Endodermal cell (in vitro differentiated cells): ENCODE data around the gene CLIC4. TPM values are rescaled to one million over a fixed set of nuclear protein-coding genes. Genes with fewer than 3 reads are reported as not detected.

Experiments used
- DNase-seq: peaks from one replicate; pipeline ENCODE4 v3.0.0-alpha.2; 2017
- H3K27ac ChIP-seq: 2 replicates; pipeline ENCODE4 v1.5.1; 2013; ENCODE audit warnings: mild to moderate bottlenecking, low read depth, low read length, moderate library complexity
- H3K27me3 ChIP-seq: 2 replicates; pipeline ENCODE4 v1.6.1; 2013; ENCODE audit warnings: mild to moderate bottlenecking, low read length, moderate library complexity; ENCODE audit not compliant: insufficient read depth, control insufficient read depth, poor library complexity, severe bottlenecking
- H3K36me3 ChIP-seq: 2 replicates; pipeline ENCODE4 v1.7.0; 2013; ENCODE audit warnings: mild to moderate bottlenecking, low read length, moderate library complexity; ENCODE audit not compliant: control insufficient read depth, insufficient read depth
- H3K4me1 ChIP-seq: one replicate; pipeline ENCODE4 v1.7.0; 2013; ENCODE audit warnings: low read length; ENCODE audit not compliant: control insufficient read depth, insufficient read depth
- H3K4me3 ChIP-seq: 2 replicates; pipeline ENCODE4 v1.5.1; 2013; ENCODE audit warnings: mild to moderate bottlenecking, low read length, moderate library complexity
- H3K9ac ChIP-seq: 2 replicates; pipeline ENCODE4 v1.6.1; 2013; ENCODE audit warnings: mild to moderate bottlenecking, low read length, moderate library complexity; ENCODE audit not compliant: poor library complexity, severe bottlenecking; ENCODE audit errors: extremely low read depth
- H3K9me3 ChIP-seq: 2 replicates; pipeline ENCODE4 v1.6.1; 2013; ENCODE audit warnings: mild to moderate bottlenecking, low read length, moderate library complexity; ENCODE audit not compliant: control insufficient read depth
- H3K27ac Mint-ChIP-seq: 2 replicates; pipeline ENCODE4 v1.8.0; 2020; ENCODE audit warnings: mixed read lengths
- H3K27me3 Mint-ChIP-seq: 2 replicates; pipeline ENCODE4 v1.8.0; 2021; ENCODE audit warnings: mild to moderate bottlenecking, mixed read lengths; ENCODE audit not compliant: insufficient read depth
- H3K36me3 Mint-ChIP-seq: 2 replicates; pipeline ENCODE4 v1.8.0; 2020; ENCODE audit warnings: low read depth, mixed read lengths
- H3K4me1 Mint-ChIP-seq: 2 replicates; pipeline ENCODE4 v1.8.0; 2020; ENCODE audit warnings: mixed read lengths
- H3K4me3 Mint-ChIP-seq: 2 replicates; pipeline ENCODE4 v1.8.0; 2020; ENCODE audit warnings: mild to moderate bottlenecking, moderate library complexity, mixed read lengths
- H3K9me3 Mint-ChIP-seq: 2 replicates; pipeline ENCODE4 v1.8.0; 2020; ENCODE audit warnings: mild to moderate bottlenecking, mixed read lengths
- WGBS, 2 experiments: methylation state at CpG; one replicate each; pipeline versions ENCODE4 v1.1.5 to v1.1.7; 2013; ENCODE audit warnings: missing lambda C conversion rate in 2 of 2, mixed read lengths in 1 of 2; ENCODE audit not compliant: insufficient coverage in 1 of 2, insufficient read length in 1 of 2; 5-methylcytosine and 5-hydroxymethylcytosine counted together
- total RNA-seq, 2 donors: library from RNA; stranded (reverse); fragmentation: NEBNext Ultra II Directional in 1 of 2; extraction: Animal tissue kit (Norgen Biotek cat#: 25700) in 1 of 2; gene quantifications; 2 replicates in 1 of 2; 3 replicates in 1 of 2; pipeline ENCODE4 v1.2.1, GENCODE V29; 2021
- TF ChIP-seq, protein P1 (sequence below): fragments of 200-600 bp; sonication (generic); conservative IDR thresholded peaks from 2 replicates; pipeline ENCODE4 v1.5.0; 2021; ENCODE audit warnings: antibody characterized with exemption, mild to moderate bottlenecking

Gene CLIC4
- total RNA-seq, 2 donors from 2014 or later: 119 to 146 TPM

DNA sequence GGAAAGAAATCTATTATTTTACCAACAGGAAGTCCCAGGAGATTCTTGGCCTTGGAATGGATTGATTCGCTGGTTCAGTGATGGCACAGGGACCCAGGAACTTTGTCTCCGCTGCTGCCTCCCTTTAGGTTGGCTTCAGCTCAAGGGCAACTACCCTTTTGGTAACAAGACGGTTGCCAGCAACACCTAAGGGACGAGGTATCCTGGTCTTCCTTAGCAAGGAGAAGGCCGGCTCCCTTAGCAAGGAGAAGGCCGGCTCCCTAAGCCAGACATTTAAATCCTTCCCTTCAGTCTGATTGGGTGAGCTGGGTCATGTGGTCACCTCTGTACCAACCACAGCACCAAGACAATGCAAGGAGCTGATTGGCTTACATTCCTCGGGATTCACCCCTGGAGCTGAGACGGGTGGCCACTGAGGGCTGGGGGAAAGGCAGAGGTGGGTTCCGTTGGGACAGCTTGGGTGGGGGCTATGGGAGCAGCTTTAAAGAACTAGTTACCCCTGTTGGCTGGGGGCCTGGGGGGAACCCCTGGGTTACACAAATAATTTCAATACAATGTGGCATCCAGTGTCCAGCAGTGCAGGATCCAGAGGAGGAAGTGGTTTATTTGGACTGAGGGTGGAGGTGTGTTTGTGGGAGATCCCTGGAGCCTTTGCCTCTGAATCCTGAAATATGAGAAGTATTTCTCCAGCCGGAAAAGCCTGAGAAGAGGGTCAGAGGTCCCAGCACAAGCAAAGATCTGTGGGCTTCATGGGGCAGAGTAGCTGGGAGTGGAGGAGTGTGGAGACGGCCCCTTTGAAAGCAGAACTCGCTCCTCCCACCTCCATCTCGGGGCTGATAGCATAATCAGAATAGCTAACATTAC is 20.7 kb upstream of the CLIC4 start:
- TF ChIP-seq, protein P1, sequence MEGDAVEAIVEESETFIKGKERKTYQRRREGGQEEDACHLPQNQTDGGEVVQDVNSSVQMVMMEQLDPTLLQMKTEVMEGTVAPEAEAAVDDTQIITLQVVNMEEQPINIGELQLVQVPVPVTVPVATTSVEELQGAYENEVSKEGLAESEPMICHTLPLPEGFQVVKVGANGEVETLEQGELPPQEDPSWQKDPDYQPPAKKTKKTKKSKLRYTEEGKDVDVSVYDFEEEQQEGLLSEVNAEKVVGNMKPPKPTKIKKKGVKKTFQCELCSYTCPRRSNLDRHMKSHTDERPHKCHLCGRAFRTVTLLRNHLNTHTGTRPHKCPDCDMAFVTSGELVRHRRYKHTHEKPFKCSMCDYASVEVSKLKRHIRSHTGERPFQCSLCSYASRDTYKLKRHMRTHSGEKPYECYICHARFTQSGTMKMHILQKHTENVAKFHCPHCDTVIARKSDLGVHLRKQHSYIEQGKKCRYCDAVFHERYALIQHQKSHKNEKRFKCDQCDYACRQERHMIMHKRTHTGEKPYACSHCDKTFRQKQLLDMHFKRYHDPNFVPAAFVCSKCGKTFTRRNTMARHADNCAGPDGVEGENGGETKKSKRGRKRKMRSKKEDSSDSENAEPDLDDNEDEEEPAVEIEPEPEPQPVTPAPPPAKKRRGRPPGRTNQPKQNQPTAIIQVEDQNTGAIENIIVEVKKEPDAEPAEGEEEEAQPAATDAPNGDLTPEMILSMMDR: no peak
- Mint-ChIP-seq H3K27ac (peak overlapping the region; percentile 85), H3K27me3 (no peaks in the 10 kb centered on the region), H3K4me1 (peaks cover 21% of the 10 kb centered on the region), H3K9me3 (peaks cover 14% of the 10 kb centered on the region), H3K36me3 (no peaks in the 10 kb centered on the region), H3K4me3 (peak overlapping the region; percentile 19)
- Histone ChIP-seq H3K4me3 (peak overlapping the region; percentile 53), H3K36me3 (no peaks in the 10 kb centered on the region), H3K4me1 (peaks cover 5% of the 10 kb centered on the region), H3K9ac (no peak overlapping the region), H3K27ac (peak overlapping the region; percentile 67), H3K27me3 (no peaks in the 10 kb centered on the region), H3K9me3 (no peaks in the 10 kb centered on the region)
- WGBS, 2 experiments: 43 to 49% methylated on average over 9 to 13 of the region's 13 CpGs
- DNase-seq: peak; percentile 86

- TF ChIP-seq, protein P1: no peak
- Histone ChIP-seq H3K4me1 (peaks cover 5% of the 10 kb centered on the region), H3K9me3 (no peaks in the 10 kb centered on the region), H3K36me3 (no peaks in the 10 kb centered on the region), H3K27me3 (no peaks in the 10 kb centered on the region), H3K4me3 (no peak overlapping the region), H3K9ac (no peak overlapping the region), H3K27ac (peak overlapping the region; percentile 67)
- peak; percentile 95 for DNase-seq
- Mint-ChIP-seq H3K27me3 (no peaks in the 10 kb centered on the region), H3K4me1 (peaks cover 21% of the 10 kb centered on the region), H3K27ac (peak overlapping the region; percentile 85), H3K36me3 (no peaks in the 10 kb centered on the region), H3K9me3 (peaks cover 18% of the 10 kb centered on the region), H3K4me3 (peak overlapping the region; percentile 19)
- 4 to 7% methylated on average over 3 to 5 of the region's 5 CpGs for WGBS, 2 experiments
These were observed 20.0 kb upstream of the CLIC4 start for GRCh38 chr1:24725209-24725651.

DNA sequence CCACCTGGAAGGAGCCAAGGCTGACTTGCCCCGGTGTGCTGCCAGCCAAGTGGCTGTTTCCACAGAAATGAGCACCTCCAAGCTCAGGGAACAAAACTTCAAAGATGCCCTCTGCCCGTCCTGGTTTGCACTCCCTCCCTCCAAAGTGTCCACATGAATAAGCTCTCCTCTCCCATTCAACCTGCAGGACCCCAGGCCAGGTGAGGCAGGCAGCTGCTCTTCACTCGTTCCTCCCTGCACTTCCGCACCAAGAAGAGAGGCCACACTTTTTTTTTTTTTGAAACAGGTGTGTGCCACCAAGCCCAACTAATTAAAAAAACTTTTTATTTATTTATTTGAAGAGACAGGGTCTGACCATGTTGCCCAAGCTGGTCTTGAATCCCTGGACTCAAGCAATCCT is 18.5 kb upstream of the CLIC4 start:
- no peak for DNase-seq
- no peaks in the 10 kb centered on the region for H3K36me3 Mint-ChIP-seq
- peaks cover 26% of the 10 kb centered on the region for H3K4me1 Mint-ChIP-seq
- H3K4me1 ChIP-seq: peaks cover 11% of the 10 kb centered on the region
- no peaks in the 10 kb centered on the region for H3K27me3 Mint-ChIP-seq
- no peaks in the 10 kb centered on the region for H3K36me3 ChIP-seq
- 83 to 94% methylated on average over 1 to 4 of the region's 4 CpGs for WGBS, 2 experiments
- peaks cover 12% of the 10 kb centered on the region for H3K9me3 Mint-ChIP-seq
- no peak overlapping the region for H3K4me3 ChIP-seq
- H3K4me3 Mint-ChIP-seq: no peak overlapping the region
- TF ChIP-seq, protein P1: no peak
- H3K27ac ChIP-seq: no peak overlapping the region
- no peaks in the 10 kb centered on the region for H3K9me3 ChIP-seq
- no peaks in the 10 kb centered on the region for H3K27me3 ChIP-seq
- H3K9ac ChIP-seq: no peak overlapping the region
- H3K27ac Mint-ChIP-seq: no peak overlapping the region
